HepG2 (cell line): ENCODE measurements around the gene AUTS2. TPM values are rescaled to one million over a fixed set of nuclear protein-coding genes. Genes with fewer than 3 reads are reported as not detected.

Experiments used
- ATAC-seq: fragments of 200-7000 bp; cut with Tn5 transposase; 3 replicates; pipeline ENCODE4 v1.9.1; 2020; ENCODE audit warnings: mild to moderate bottlenecking, moderate library complexity
- BruUV-seq: library from RNA; stranded (reverse); fragments of 400-500 nt; replicated peaks from 2 replicates; lab custom pipeline; 2021; lab: Mats Ljungman, UMichigan
- CTCF ChIA-PET: fragments of 300-600 bp; formaldehyde crosslinking; extraction: SDS; loops from one replicate; lab custom pipeline; 2021; ENCODE audit warnings: low total read pairs, inconsistent platforms, low intra/inter-chr PET ratio; lab: Yijun Ruan, JAX
- POLR2A ChIA-PET: fragments of 350-600 bp; sonication (Branson Sonifier 250); formaldehyde crosslinking; loops from one replicate; lab custom pipeline; 2020; ENCODE audit warnings: antibody characterized with exemption, inconsistent platforms; lab: Yijun Ruan, JAX
- DNase-seq: peaks from one replicate; pipeline ENCODE4 v3.0.0-alpha.2; 2015; ENCODE audit warnings: low spot score
- FAIRE-seq: peaks from 3 replicates; lab custom pipeline; 2011; peaks lifted over from hg19 to GRCh38; lab: Jason Lieb, UNC
- H2AFZ ChIP-seq: one replicate; pipeline ENCODE4 v1.6.1; 2011; ENCODE audit warnings: low read length, inconsistent platforms
- H3K27ac ChIP-seq: fragments of 300-600 bp; 3 replicates; pipeline ENCODE4 v1.8.0; 2011; ENCODE audit warnings: mixed run types, mild to moderate bottlenecking, mixed read lengths, low read length, inconsistent platforms; ENCODE audit not compliant: insufficient read depth; ENCODE audit errors: extremely low read length
- H3K27me3 ChIP-seq, 2 experiments: fragments of 200-600 bp in 1 of 2; 2 replicates in 1 of 2; 3 replicates in 1 of 2; pipeline versions ENCODE4 v1.6.0 to v1.8.0; 2011; ENCODE audit warnings: low read length in 2 of 2, mild to moderate bottlenecking in 2 of 2, moderate library complexity in 2 of 2, inconsistent platforms in 1 of 2; ENCODE audit not compliant: insufficient read depth in 2 of 2, control insufficient read depth in 1 of 2
- H3K36me3 ChIP-seq, 2 experiments: fragments of 200-600 bp in 1 of 2; replicated peaks in 1 of 2; 2 replicates in 1 of 2; 3 replicates in 1 of 2; pipeline versions ENCODE4 v1.5.1 to v1.8.0; 2011; ENCODE audit warnings: low read length in 2 of 2, inconsistent platforms in 1 of 2; ENCODE audit not compliant: insufficient read depth in 2 of 2, control insufficient read depth in 1 of 2
- H3K4me1 ChIP-seq: 2 replicates; pipeline ENCODE4 v1.5.1; 2012; ENCODE audit warnings: low read length, inconsistent platforms; ENCODE audit not compliant: insufficient read depth
- H3K4me2 ChIP-seq: 2 replicates; pipeline ENCODE4 v1.6.0; 2011; ENCODE audit warnings: low read depth, low read length, inconsistent platforms
- H3K4me3 ChIP-seq, 3 experiments: fragments of 200-600 bp in 1 of 3; sonication (generic), shearing (Covaris generic) in 1 of 3; replicated peaks in 1 of 3; 2 replicates each; pipeline ENCODE4 v1.5.1; 2011 to 2016; ENCODE audit warnings: low read length in 3 of 3, inconsistent platforms in 2 of 3, low read depth in 2 of 3, mild to moderate bottlenecking in 2 of 3, control low read depth in 1 of 3, mixed read lengths in 1 of 3; ENCODE audit not compliant: insufficient read depth in 1 of 3
- H3K79me2 ChIP-seq: one replicate; pipeline ENCODE4 v1.6.1; 2011; ENCODE audit warnings: low read length, inconsistent platforms; ENCODE audit not compliant: insufficient read depth
- H3K9ac ChIP-seq: 2 replicates; pipeline ENCODE4 v1.6.0; 2011; ENCODE audit warnings: mild to moderate bottlenecking, low read depth, low read length, inconsistent platforms; ENCODE audit not compliant: insufficient read depth
- H3K9me3 ChIP-seq: 2 replicates; pipeline ENCODE4 v1.5.1; 2012; ENCODE audit warnings: mild to moderate bottlenecking, low read length
- H4K20me1 ChIP-seq: 2 replicates; pipeline ENCODE4 v1.6.0; 2011; ENCODE audit warnings: inconsistent platforms, mild to moderate bottlenecking, low read length, moderate library complexity; ENCODE audit not compliant: insufficient read depth
- GATAD1 ChIP-seq: IDR thresholded peaks from 2 replicates; pipeline ENCODE4 v1.6.1; 2016; ENCODE audit warnings: missing genetic modification reagents, missing compliant biosample characterization
- MLX ChIP-seq: IDR thresholded peaks from 2 replicates; pipeline ENCODE4 v1.6.1; 2016
- NR1H2 ChIP-seq: sonication (generic); formaldehyde crosslinking; IDR thresholded peaks from 2 replicates; pipeline ENCODE4 v1.8.1; 2022; ENCODE audit warnings: low read depth, missing genetic modification reagents, borderline replicate concordance
- TEF ChIP-seq: sonication (generic); formaldehyde crosslinking; IDR thresholded peaks from 2 replicates; pipeline ENCODE4 v1.5.0; 2020; ENCODE audit warnings: missing genetic modification reagents
- ZBTB10 ChIP-seq: sonication (generic); formaldehyde crosslinking; IDR thresholded peaks from 2 replicates; pipeline ENCODE4 v1.4.0; 2020; ENCODE audit warnings: missing genetic modification reagents, borderline replicate concordance
- ZNF335 ChIP-seq: sonication (generic); formaldehyde crosslinking; IDR thresholded peaks from 2 replicates; pipeline ENCODE4 v1.4.0; 2020; ENCODE audit warnings: missing genetic modification reagents
- ZNF597 ChIP-seq: sonication (generic); formaldehyde crosslinking; IDR thresholded peaks from 2 replicates; pipeline ENCODE4 v1.5.0; 2020; ENCODE audit warnings: missing genetic modification reagents
- WGBS: methylation state at CpG from one replicate; pipeline ENCODE4 v1.1.6; 2017; ENCODE audit warnings: low lambda C conversion rate; 5-methylcytosine and 5-hydroxymethylcytosine counted together
- in situ Hi-C: cut with HindIII; loops from 2 replicates; pipeline ENCODE4 v1.10.0; 2017; ENCODE audit warnings: low pct_unique_long_range_greater_than_20kb; ENCODE audit not compliant: extremely low pct_ligation_motif_present
- intact Hi-C: fragments of 100-400 bp; cut with micrococcal nuclease; formaldehyde crosslinking; loops from one replicate; pipeline ENCODE4 v1.10.0; 2022; ENCODE audit not compliant: unreplicated experiment
- polyA plus RNA-seq, 8 experiments: library from polyadenylated mRNA; depleted of rRNA in 3 of 8; stranded (reverse) in 7 of 8; unstranded in 1 of 8; fragments of >200 nt; fragmentation: Illumina TruSeq in 4 of 8; extraction: Trizol in 4 of 8; gene quantifications; 2 replicates each; pipeline versions ENCODE4 v1.2.1 to v1.2.3, GENCODE V29; 2011 to 2016; ENCODE audit warnings: low read depth in 4 of 8, missing spikeins in 1 of 8, mixed read lengths in 1 of 8; ENCODE audit not compliant: insufficient read depth in 1 of 8
- total RNA-seq, 5 experiments: library from RNA; depleted of rRNA; stranded (reverse); fragments of >200 nt; fragmentation: Illumina TruSeq; extraction: Trizol; gene quantifications; 2 replicates each; pipeline ENCODE4 v1.2.3, GENCODE V29; 2016; ENCODE audit warnings: low read depth in 1 of 5
- TF ChIP-seq, protein P1 (sequence below): fragments of 450-650 bp; IDR thresholded peaks from 2 replicates; pipeline ENCODE4 v1.6.1; 2016

Gene AUTS2
- total and polyA plus RNA-seq, 2 of the 13 experiments (the other 11 are each of a cell fraction or from before 2014, with no cell fraction given): 0.38 TPM; not detected in 1

DNA sequence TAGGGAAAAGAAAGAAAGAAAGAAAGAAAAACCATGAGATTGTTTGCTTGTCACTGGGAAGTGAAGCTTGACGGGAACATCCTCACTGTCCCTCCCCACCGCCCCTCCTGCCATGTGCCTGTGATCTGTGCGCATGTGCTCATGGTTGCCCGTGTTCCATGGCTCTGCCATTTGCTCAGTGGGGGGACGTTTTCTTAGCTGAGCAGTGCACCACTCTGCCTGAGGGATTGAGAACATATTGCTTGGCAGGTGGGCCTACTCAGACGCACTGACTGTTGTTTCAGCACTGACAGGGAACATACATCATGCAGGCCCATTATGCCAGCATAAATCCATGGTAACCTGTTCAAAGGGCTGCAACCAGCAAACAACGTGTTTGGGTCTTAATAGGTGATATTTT lies 785.7 kb downstream of the AUTS2 start:
- POLR2A ChIA-PET: no interaction called here
- ATAC-seq: no peak
- no peaks in the 10 kb centered on the region for H3K36me3 ChIP-seq
- H3K4me1 ChIP-seq: no peaks in the 10 kb centered on the region
- no peaks in the 10 kb centered on the region for H3K9me3 ChIP-seq
- TF ChIP-seq, protein P1, sequence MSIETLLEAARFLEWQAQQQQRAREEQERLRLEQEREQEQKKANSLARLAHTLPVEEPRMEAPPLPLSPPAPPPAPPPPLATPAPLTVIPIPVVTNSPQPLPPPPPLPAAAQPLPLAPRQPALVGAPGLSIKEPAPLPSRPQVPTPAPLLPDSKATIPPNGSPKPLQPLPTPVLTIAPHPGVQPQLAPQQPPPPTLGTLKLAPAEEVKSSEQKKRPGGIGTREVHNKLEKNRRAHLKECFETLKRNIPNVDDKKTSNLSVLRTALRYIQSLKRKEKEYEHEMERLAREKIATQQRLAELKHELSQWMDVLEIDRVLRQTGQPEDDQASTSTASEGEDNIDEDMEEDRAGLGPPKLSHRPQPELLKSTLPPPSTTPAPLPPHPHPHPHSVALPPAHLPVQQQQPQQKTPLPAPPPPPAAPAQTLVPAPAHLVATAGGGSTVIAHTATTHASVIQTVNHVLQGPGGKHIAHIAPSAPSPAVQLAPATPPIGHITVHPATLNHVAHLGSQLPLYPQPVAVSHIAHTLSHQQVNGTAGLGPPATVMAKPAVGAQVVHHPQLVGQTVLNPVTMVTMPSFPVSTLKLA: peak; percentile 98
- TF ChIP-seq NR1H2 (CRISPR knock-in tag): no peak
- TF ChIP-seq, all 625 proteins: peak for 1
- Histone ChIP-seq H3K9ac (no peak overlapping the region), H3K4me2 (no peak overlapping the region), H3K27ac (no peak overlapping the region), H3K27me3 (no peaks in the 10 kb centered on the region), H2AFZ (no peak overlapping the region), H3K4me3 (no peak overlapping the region), H3K79me2 (no peaks in the 10 kb centered on the region), H4K20me1 (no peaks in the 10 kb centered on the region)
- CTCF ChIA-PET: no interaction called here
- BruUV-seq: no TSS peak
- FAIRE-seq (no peak), DNase-seq (no peak)
- intact Hi-C loops: no loop called here
- WGBS: 41% methylated on average over 6 of the region's 7 CpGs
- in situ Hi-C loops: no loop called here

GRCh38 chr7:70384891-70385290 lies 786.6 kb downstream of the AUTS2 start:
- intact Hi-C loops: no loop called here
- CTCF ChIA-PET: no interaction called here
- FAIRE-seq (no peak), ATAC-seq (no peak), DNase-seq (no peak)
- 31% methylated on average over 3 of the region's 3 CpGs for WGBS
- in situ Hi-C loops: no loop called here
- H2AFZ ChIP-seq: no peak overlapping the region
- H4K20me1 ChIP-seq: no peaks in the 10 kb centered on the region
- no peak for TF ChIP-seq ZBTB10
- TF ChIP-seq GATAD1: no peak
- TF ChIP-seq ZNF335 (CRISPR knock-in tag): no peak
- TF ChIP-seq ZNF597 (CRISPR knock-in tag): no peak
- TF ChIP-seq MLX (CRISPR knock-in tag): no peak
- TF ChIP-seq TEF: no peak
- H3K79me2 ChIP-seq: no peaks in the 10 kb centered on the region
- H3K27me3 ChIP-seq: no peaks in the 10 kb centered on the region
- H3K4me1 ChIP-seq: no peaks in the 10 kb centered on the region
- no peak overlapping the region for H3K27ac ChIP-seq
- no peak overlapping the region for H3K4me2 ChIP-seq
- no TSS peak for BruUV-seq
- H3K9ac ChIP-seq: no peak overlapping the region
- H3K9me3 ChIP-seq: no peaks in the 10 kb centered on the region
- H3K36me3 ChIP-seq: no peaks in the 10 kb centered on the region
- POLR2A ChIA-PET: no interaction called here
- no peak overlapping the region for H3K4me3 ChIP-seq
